HG03135 (cell line): ENCODE data around the gene OSBPL5.

Experiments used
- ATAC-seq: cut with Tn5 transposase; IDR thresholded peaks from one replicate; pipeline ENCODE4 v1.9.1; 2021; ENCODE audit warnings: mild to moderate bottlenecking, moderate library complexity; ENCODE audit not compliant: unreplicated experiment

OSBPL5 gene

DNA sequence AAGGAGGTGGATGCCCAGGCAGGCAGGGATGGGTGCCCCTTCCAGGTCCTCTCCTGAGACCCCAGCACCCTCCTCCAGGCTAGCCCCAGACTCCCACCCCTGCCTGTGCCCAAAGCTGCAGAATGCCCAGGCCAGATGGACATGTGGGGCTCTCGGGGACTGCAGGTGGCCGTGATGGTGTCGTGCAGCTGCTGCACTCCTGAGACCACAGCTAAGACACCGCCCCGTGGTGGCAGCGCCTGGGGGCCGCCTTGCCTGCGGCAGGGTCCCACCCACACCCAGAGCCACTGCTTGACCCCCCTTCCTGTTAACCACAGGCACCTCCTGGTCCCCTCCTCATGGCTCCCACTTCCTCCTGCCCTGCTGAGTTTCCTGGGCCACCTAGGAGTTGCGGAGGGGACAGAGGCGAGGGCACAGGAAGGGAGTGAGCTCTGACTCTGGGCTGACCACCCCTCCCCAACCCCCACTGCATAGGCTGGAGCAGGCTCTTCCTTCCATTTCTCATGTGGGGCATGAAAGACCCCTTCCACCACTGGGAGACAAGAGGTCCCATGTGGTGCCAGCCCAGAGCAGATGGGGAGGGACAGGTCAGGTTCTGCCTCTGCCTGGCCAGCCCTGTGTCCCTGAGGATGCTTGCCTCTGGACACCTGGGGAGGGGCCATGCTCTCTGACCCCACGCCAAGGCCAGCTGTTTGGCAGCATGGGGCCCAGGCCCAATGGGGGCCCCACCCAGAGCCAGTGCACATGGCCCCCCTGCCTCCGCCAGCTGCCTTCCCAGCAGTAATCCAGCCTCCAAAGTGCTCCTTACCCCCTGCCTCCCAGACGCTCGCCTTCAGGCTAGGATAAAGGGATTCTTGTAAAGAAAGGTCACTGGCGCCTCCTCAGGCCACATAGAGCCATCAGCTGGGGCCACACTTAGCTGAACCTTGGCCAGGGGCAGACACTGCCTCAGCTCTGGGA is 29.3 kb downstream of the OSBPL5 start:
- ATAC-seq = no peak

DNA sequence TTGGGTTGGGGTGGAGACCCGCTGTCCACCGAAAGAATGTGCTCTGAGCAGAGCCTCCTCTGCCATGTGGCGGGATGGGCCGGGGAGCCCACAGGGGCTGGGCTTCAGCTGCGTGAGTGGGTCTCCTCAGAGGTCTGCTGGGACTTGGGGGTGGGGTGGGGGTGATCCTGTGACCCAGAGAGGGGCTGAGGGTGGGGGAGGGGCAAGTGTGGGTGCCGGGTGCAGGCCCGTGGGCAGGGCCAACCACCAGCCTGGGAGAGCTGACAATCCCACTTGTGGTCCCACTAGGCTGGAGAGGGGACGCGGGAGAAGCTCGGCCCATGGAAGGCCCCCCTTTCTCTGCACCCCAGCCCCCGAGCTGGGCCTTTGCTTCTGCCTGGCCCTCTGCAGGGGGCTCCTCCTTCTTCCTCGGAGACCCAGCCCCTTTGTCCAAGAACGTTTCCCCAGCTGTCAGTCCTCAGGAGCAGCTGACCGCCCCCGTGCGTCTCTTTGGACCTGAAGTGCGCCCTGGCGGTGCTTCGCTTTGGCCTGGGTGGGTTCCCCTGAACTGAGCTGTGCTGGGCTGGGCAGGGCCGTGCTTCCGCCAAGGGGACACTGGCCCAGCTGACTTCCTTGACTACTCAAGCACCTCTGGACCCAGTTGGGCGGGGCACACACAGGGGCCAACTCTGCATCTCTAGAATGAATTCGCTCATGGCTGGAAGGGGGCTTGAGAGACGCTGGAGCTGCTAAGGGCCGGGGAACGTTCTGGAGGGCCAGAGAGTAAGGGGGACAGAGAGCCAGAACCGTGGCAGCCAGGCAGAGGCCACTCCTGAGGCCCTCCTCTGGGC is 30.2 kb downstream of the OSBPL5 start:
- ATAC-seq = no peak

DNA sequence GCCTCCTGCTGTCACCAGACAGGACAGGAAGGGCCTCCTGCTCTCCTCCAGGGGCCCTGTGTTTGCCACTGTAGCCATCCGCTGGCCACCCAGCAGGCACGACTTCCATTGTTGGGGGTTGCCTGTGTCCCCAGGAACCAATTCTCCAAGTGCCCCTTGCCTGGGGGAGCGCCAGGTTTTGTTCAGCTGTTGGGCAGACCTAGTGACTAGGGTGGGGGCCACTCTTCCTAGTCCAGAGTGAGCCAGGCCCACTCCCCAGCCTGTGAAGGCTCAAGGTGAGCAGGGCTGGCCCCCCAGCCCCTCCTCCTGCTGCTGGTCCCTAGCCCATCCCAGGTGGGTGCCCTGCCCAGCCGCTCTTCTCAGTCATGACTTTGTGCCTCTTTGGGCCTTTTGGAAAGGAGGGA is 30.9 kb downstream of the OSBPL5 start:
- ATAC-seq = no peak

DNA sequence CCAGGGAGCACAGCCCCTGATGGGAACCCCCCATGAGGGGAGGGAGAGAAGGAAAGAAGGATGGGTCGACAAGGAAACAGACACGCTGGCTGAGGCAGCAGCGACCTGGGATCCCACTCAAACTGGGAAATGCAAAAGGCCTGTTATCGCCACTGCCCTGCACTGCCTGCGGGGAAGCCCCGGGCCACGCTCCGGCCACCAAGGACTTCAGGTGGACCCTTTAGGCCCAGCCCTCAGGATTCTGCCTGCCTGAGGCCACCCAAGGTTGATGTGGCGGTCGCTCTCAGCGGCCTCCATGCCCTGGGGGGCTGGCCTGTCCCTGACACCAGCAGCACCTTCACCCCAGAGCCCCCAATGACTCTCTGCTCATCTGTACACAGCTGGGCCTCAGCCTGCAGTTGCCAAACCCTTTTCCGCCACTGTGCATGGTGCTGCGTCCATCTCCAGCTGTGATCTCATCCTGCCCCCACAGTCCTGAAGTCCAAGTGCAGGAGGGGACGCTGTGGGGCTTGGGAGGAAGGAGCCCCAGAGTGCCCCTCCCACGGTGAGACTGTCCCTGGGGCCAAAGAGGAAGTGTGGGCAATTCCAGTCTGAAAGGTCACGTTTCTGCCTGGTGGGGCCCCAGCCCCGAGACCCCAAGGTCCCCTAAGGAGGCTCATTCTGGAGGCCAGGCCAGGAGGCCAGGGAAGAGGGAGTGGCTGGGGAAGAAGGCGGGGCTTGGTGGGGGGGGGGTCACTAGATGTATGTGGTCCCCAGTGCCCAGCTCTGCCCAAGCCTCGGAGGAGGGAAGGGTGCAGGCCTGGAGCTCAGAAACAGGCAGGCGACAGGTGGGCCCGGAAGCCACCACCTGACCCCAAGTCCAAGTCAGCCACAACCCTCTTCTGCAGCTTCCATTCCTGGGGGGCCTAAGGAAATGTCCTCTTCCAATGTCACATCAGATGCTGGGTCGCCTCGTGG is 31.6 kb downstream of the OSBPL5 start:
- ATAC-seq = no peak

DNA sequence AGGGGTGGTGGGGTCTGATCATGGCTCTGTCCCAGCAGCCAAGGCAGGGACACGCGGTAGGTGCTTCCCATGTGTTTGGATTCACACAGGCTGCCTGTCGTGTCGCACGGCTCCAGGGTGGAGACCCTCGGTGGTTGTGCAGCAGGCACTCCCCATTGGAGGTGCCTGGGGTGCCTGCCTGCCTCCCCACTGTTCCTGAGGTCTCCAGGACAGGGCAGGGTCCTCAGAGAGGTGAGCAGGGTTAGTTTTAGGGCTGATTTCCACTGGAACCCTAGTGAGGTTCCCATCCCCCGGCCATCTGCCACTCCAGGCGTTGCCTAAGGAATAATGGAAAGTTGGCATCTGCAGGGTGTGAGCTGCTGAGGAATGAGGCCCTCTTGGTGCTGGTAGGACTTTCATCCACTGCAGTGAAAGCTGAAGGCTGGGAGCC is 32.3 kb downstream of the OSBPL5 start:
- no peak for ATAC-seq

DNA sequence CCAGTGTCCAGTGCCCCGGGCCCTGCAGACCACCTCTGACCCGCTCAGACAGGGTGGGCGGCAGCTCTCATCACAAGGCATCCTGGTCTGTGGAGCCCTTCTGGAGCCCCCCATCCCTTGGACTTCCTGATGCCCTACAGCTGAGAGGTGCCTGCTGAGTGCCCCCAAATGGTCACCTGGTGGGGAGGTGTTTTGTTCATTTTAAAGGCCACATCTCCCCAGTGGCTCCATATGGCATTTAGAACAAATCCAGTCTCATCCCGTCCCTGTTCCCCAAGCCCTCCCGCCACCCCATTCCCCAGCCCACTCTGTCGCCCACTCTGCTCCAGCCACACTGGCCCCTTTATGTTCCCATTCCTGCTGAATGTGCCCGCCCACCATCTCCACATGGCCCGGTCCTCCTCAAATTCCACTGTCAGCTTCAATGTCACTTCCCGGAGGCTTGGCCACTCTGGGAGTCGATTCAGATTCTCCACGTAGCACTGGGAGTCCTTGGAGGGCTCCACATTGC is 32.8 kb downstream of the OSBPL5 start:
- ATAC-seq = no peak

DNA sequence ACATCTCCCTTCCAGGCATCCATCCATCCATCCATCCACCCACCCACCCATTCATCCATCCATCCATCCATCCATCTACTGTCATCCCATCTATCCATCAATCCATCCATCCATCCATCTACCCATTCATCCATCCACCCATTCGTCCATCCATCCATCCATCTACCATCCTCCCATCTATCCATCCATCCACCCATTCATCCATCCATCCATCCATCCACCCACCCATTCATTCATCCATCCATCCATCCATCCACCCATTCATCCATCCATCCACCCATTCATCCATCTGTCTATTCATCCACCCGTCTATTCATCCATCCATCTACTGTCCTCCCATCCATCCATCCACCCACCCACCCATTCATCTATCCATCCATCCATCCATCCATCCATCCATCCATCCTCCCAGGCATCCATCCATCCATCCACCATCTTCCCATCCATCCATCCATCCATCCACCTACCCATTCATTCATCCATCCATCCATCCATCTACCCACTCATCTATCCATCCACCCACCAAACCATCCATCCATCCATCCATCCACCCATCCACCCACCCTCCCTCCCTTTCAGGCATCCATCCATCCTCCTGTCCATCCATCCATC is 33.7 kb downstream of the OSBPL5 start:
- no peak for ATAC-seq

DNA sequence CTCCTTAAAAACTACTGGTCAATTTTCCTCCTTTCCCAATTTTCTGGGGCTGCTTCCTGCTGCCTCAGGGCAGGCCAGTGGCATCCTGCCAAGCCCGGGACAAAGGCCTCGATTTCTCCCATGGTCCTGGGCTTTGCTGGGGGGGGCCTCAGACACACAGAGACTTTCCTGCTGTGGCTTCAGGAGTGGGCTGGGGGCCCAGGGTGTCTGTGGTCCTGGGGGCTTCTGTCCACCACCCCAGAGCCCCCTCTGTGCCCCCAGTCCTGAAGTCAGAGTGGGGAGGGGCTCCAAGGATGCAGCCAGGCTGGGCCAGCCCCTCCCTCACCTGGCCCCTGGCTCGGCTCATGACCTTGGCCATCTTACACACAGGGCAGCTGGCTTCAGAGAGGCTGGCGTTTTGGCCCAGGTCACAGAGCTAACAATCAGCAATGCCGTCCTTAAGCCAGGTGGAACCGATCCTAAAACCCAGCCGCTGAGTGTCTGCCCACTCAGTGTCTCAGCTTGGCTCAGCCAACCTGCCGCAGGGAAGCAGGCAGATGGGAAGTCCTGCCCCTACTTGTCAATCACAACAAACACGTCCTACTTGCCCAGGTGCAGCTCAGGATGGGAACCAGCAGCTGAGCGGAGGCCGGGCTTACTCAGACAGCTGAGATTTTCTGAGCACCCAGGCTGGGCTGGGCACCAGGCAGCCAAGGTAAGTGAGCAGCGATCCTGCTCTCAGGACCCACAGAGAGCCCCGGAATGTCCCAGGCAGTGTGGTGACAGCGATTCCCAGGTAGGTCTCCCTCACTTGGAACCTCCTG is 34.6 kb downstream of the OSBPL5 start:
- no peak for ATAC-seq

DNA sequence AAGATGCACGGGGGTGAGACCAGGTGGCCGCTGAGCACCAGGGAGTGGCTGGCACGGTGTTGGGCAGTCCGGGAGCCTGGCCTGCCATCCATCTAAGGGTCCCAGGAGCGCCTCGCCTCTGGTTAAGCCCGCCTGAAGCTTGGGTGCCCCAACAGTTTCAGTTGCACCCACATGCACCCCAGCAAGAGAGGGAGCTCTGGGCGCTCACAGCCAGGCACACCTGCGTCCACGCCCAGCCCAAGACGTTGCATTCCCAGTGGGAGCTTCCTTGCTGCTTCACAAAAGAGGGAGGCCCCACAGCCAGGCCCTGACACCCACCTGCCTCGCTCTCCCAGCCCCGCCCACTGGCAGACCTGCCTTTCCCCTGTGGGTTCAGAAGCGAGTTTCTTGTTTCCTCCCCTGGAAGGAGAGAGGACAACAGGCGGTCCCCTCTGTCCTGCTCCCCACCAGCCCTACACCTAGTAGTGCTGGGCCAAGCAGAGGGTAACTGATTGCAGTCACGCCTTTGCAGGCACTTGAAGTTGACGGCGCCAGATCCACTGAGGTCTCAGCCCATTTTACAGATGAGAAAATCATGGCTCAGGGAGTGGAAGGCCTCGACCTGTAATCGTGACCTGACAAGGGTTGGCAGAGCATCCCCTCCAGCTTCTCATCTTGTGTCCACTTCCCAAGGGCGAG is 35.4 kb downstream of the OSBPL5 start:
- ATAC-seq = no peak

DNA sequence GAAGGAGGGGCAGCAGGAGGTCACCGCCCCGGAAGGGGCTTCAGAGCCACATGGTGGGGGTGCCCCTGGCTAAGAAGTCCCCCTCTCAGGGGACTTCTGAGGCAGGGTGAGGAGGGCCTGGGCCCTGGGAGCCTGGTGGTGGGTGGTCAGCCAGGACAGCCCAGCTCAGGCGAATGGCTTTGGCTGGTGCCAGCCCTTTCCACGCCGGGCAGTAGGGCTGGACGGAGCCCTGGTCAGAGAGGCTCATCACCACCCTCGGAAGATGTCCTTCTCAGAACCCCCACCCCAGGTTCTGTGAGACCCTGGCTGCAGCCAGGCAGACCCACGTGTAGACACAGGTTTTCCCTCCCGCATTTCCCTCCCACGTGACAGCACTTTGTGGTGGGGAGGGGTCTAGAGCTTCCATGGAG is 35.9 kb downstream of the OSBPL5 start:
- no peak for ATAC-seq

DNA sequence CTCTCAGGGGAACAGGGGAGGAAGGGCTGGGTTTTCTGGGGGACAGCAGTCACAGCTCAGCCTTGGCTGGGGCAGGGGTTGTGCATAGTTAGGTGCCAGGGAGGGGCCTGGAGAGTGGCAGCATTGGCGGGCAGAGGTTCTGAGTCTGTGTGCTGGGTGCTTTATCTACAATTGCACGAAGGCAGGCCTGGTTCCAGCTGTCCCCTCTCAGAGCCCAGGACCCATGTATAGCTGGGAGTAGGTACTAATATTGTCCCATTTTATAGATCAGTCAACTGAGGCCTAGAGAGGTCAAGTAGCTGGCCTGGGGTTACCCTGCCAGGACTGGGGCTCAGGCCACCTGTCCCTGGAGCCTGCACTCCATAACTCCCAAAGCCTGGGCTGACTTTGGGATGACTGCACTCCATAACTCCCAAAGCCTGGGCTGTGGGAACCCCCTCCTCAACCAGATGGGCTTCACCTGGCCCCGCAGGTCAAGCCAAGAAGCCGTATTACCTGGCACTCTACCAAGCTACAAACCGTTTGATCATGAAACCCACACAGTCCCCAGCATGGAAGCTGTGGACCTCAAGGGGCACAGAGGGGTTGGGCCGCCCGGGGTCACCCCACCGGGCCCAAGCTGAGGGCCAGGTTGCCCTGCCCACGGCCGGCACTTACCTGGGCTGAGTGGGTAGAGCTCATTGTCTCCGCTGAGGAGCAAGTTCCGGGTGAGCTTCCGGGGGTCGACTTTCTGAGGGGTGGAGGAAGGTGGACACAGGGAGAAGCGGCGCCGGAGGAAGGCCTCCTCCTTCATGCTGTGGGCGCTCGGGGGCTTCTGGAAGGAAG is 36.5 kb downstream of the OSBPL5 start:
- no peak for ATAC-seq

DNA sequence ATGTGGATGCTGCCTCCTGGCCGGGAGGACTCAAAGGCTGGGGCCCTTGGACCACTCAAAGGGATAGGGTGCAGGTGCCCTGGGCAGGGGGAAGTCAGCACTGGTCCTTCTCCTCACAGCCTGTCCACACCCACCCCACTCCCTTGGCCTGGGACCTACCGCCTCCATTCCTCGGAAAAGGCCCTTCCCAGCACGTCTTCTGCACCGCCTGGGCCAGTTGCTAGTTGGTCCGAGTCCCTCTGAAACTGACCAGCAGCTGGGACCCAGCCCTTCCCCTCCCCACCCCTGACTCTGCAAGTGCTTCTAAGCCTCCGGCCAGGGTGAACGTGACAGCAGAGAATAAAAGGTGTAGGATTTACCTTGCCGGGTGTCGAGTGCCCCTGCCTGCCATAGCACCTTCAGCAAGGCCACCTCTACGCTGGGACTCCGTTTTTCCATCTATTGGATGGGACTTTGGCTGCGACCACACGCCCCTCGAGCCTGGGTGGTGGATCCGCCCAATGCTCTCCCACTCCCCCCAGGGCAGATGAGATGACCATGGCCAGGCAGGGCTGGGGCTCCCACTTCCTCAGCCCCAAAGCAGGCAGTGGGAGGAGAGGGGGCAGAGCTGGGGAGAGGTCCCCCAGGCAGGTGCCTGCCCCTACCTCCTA is 37.3 kb downstream of the OSBPL5 start:
- ATAC-seq = no peak

DNA sequence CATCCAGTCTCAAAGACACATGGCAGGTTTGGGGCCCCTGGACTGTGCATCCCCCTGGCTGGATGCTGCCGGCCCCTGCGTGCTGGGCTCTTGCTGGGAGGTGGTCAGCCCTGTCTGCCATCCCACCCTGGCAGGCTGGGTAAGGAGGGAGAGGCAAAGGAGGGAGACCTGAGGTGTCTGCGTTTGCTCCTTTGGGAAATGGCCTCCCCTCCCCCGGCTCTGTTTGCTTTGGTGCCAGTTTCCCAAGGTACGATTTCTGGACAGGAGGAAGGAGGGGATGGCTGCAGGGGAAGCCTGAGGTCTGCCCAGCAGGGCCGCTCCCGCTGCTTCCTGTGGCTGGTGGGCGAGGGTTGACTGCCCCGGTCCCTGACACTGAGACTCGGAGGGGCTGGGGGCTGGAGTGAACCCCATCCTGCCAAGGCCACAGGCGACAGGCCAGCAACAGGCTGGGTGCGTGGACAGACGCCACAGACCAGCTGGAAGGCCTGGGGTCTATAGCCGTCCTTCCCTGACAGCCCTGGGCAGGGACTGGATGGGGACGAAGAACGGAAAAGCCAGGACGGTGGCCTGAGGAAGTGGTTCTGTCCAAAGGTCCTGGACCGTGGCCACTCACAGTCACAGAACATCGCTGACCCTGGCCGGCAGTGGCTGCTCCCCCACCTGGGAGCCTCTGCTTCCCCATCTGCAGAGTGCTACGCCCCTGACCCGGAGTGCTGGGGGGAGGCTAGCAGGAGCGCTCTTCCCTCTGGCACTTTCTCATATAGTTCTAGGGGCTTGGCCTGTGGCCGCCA is 38.0 kb downstream of the OSBPL5 start:
- ATAC-seq = no peak

DNA sequence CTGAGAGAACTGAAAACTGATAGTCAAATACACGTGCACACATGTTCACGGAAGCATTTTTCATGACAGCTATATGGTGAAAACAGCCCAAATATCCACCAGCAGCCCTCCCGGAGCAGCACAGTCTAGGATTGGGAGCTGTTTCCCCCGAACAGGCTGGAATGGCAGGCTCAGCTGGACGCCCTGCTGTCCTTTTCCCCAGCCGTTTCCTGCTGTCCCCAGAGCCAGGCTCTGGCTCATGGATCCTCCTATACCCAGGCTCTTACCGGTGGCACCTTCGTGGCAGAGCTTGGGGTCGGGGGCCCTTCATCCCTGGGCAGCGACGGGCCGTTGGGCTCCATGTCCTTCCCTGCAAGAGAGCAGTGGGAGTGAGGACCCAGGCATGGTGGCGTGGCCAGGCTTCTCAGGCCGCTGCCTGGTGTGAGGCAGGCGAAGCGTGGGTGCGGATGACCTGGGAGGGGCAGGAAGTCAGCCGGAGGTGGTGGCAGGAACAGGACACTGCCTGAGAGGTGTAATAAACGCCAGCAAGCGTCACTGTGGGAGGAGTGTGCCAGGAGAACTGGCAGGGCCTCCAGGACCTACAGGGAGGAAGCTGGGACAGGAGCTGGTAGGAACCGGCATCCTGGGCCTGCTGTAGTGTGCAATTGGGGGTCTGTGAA is 38.8 kb downstream of the OSBPL5 start:
- no peak for ATAC-seq

DNA sequence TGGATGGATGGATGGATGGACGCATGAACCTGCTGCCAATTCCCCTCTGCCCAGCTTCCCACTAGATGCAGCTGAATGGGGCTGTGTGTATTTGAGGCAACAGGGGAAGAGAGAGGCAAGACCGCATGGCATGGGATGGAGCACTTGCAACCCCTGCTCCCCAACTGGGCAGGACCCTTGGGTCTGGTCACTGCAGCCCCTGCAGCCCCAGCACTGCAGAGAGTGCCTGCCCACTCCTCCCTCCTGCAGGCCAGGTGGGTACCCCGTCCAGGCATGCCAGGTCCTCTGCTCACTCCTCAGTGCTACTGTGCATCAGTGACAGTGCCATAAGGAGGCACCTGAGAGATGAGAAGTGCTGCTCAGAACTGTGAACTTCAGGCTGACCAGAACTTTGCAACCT is 40.3 kb downstream of the OSBPL5 start:
- ATAC-seq = no peak
